Cerebellar nuclear complex (tissue), 1 donor: ENCODE measurements around the gene PRIMA1.

ENCODE experiments used
- DNase-seq, 2 experiments: peaks; one replicate each; lab custom pipeline; 2025; lab: John Stamatoyannopoulos, UW

Gene PRIMA1

DNA sequence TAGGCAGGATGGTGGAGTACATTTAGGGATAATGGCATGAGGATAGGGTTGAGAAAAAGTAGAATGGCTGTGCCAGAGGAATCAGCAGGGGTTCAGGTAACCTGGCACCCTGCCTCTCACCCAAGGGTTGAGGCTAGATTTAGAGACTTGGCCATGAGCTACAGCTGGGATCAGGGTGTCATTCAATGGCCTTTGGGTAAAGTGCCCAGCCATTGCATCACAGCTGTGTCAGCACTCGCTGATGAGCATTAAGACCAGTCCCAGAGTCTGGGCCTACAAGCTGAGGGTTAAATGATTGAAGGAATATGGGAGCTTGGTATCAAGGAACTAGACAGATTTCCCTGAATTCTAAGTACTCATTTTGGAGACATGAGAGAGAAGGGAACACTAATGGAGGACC, 113.9 kb downstream of the PRIMA1 start:
- no peak for DNase-seq

DNA sequence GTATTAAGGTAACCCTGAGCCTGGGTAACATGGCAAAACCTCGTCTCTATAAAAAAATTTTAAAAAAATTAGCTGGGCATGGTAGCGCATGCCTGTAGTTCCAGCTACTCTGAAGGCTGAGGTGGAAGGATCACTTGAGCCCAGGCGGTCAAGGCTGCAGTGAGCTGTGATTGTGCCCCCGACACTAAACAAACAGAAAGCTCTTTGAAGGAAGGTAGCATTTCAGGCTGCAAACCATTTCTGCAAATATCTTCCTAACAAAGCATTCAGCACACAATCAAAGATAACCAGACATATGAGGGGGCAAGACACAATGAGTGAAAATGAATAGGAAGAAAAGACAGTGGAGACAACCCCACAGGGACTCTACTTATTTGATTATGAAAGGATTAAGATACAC, 118.7 kb downstream of the PRIMA1 start:
- DNase-seq, result no peak
